Progenitor cell of endocrine pancreas (in vitro differentiated cells): ENCODE data around the gene SOD2. TPM values are rescaled to one million over a fixed set of nuclear protein-coding genes. Genes with fewer than 3 reads are reported as not detected.

Experiments used
- DNase-seq: peaks from one replicate; pipeline ENCODE4 v3.0.0; 2021; ENCODE audit warnings: low spot score; ENCODE audit not compliant: unreplicated experiment
- H3K27ac Mint-ChIP-seq: 2 replicates; pipeline ENCODE4 v1.8.0; 2021; ENCODE audit warnings: mild to moderate bottlenecking, moderate library complexity, mixed read lengths
- H3K27me3 Mint-ChIP-seq: 2 replicates; pipeline ENCODE4 v1.8.0; 2021; ENCODE audit warnings: mixed read lengths
- H3K36me3 Mint-ChIP-seq: 2 replicates; pipeline ENCODE4 v1.8.0; 2022; ENCODE audit warnings: mixed read lengths; ENCODE audit not compliant: insufficient read depth
- H3K4me1 Mint-ChIP-seq: 2 replicates; pipeline ENCODE4 v1.8.0; 2021; ENCODE audit warnings: low read depth, mixed read lengths
- H3K4me3 Mint-ChIP-seq: 2 replicates; pipeline ENCODE4 v1.8.0; 2021; ENCODE audit warnings: low read depth, mild to moderate bottlenecking, moderate library complexity, mixed read lengths
- H3K9me3 Mint-ChIP-seq: 2 replicates; pipeline ENCODE4 v1.8.0; 2021; ENCODE audit warnings: low read depth, mixed read lengths
- total RNA-seq: library from RNA; stranded (reverse); gene quantifications from 2 replicates; pipeline ENCODE4 v1.2.1, GENCODE V29; 2021
- TF ChIP-seq, protein P1 (sequence below): fragments of 200-600 bp; sonication (generic); IDR thresholded peaks from one replicate; pipeline ENCODE4 v1.5.0; 2021; ENCODE audit warnings: antibody characterized with exemption, mild to moderate bottlenecking; ENCODE audit not compliant: unreplicated experiment

SOD2 gene
- total RNA-seq, 1 donor from 2014 or later, result 68.9 TPM

DNA sequence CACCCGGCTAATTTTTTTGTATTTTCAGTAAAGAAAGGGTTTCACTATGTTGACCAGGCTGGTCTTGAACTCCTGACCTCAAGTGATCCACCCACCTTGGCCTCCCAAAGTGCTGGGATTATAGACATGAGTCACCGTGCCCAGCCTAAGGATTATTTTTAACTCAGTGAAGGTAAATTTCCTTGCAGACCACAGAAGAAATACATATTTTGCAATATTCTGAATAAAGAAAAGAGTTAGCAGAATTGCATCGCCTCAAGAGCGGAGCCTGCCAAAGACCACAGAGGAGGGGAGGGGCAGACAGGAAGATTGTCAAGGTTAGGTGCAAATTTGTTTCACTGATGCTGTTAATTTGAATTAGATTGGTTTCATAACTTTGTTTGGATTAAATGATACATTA is 47.4 kb downstream of the SOD2 start:
- Mint-ChIP-seq H3K9me3 (no peaks in the 10 kb centered on the region), H3K27me3 (no peaks in the 10 kb centered on the region), H3K27ac (no peak overlapping the region), H3K4me1 (no peaks in the 10 kb centered on the region), H3K4me3 (no peak overlapping the region), H3K36me3 (no peaks in the 10 kb centered on the region)
- DNase-seq, result no peak
- TF ChIP-seq, protein P1, sequence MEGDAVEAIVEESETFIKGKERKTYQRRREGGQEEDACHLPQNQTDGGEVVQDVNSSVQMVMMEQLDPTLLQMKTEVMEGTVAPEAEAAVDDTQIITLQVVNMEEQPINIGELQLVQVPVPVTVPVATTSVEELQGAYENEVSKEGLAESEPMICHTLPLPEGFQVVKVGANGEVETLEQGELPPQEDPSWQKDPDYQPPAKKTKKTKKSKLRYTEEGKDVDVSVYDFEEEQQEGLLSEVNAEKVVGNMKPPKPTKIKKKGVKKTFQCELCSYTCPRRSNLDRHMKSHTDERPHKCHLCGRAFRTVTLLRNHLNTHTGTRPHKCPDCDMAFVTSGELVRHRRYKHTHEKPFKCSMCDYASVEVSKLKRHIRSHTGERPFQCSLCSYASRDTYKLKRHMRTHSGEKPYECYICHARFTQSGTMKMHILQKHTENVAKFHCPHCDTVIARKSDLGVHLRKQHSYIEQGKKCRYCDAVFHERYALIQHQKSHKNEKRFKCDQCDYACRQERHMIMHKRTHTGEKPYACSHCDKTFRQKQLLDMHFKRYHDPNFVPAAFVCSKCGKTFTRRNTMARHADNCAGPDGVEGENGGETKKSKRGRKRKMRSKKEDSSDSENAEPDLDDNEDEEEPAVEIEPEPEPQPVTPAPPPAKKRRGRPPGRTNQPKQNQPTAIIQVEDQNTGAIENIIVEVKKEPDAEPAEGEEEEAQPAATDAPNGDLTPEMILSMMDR, result no peak

Other genes with a start within 250 kb of the SOD2 start
- 126 and 131 TPM in 2 replicates for gene WTAP, start 34.3 kb upstream of the SOD2 start, total RNA-seq
- 85.1 and 103 TPM in 2 replicates for gene ACAT2, start 68.8 kb upstream of the SOD2 start, total RNA-seq
- gene TCP1, start 96.4 kb upstream of the SOD2 start, total RNA-seq, result 218 and 229 TPM in 2 replicates
- gene MRPL18, start 97.2 kb upstream of the SOD2 start, total RNA-seq, result 45.0 and 45.2 TPM in 2 replicates
- gene PNLDC1, start 107.0 kb upstream of the SOD2 start, total RNA-seq, result not detected in 2 replicates
- not detected in 2 replicates for gene MAS1, start 197.7 kb upstream of the SOD2 start, total RNA-seq